GM12801 (cell line): ENCODE results near the gene TTLL9.

Experiments used
- CTCF ChIP-seq: IDR thresholded peaks from one replicate; pipeline ENCODE4 v1.5.1; 2011; ENCODE audit warnings: control low read depth; ENCODE audit not compliant: insufficient read length; ENCODE audit errors: extremely low read depth

The TTLL9 gene

GRCh38 chr20:31833931-31834521 lies 36.4 kb upstream of the TTLL9 start:
- TF ChIP-seq CTCF = no peak

GRCh38 chr20:31835554-31835953 lies 34.9 kb upstream of the TTLL9 start:
- TF ChIP-seq CTCF = no peak

GRCh38 chr20:31835977-31836852 lies 34.2 kb upstream of the TTLL9 start:
- no peak for TF ChIP-seq CTCF

GRCh38 chr20:31836853-31837608 lies 33.4 kb upstream of the TTLL9 start:
- TF ChIP-seq CTCF = no peak

- TF ChIP-seq CTCF = no peak
These were observed 32.5 kb upstream of the TTLL9 start for GRCh38 chr20:31837896-31838397.

GRCh38 chr20:31838646-31839292 lies 31.7 kb upstream of the TTLL9 start:
- TF ChIP-seq CTCF = no peak
